ENCODE data around the gene KCNK7.

Gene KCNK7

GRCh38 chr11:65555693-65556231, 39.8 kb downstream of the KCNK7 start:
- H3K4me3 ChIP-seq (ENCODE audit: low read depth, low read length) = no peak overlapping the region
- DNase-seq (ENCODE audit: low read depth) = no peak
- TF ChIP-seq, protein P1, sequence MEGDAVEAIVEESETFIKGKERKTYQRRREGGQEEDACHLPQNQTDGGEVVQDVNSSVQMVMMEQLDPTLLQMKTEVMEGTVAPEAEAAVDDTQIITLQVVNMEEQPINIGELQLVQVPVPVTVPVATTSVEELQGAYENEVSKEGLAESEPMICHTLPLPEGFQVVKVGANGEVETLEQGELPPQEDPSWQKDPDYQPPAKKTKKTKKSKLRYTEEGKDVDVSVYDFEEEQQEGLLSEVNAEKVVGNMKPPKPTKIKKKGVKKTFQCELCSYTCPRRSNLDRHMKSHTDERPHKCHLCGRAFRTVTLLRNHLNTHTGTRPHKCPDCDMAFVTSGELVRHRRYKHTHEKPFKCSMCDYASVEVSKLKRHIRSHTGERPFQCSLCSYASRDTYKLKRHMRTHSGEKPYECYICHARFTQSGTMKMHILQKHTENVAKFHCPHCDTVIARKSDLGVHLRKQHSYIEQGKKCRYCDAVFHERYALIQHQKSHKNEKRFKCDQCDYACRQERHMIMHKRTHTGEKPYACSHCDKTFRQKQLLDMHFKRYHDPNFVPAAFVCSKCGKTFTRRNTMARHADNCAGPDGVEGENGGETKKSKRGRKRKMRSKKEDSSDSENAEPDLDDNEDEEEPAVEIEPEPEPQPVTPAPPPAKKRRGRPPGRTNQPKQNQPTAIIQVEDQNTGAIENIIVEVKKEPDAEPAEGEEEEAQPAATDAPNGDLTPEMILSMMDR (IDR thresholded peaks at IDR 0.05; ENCODE audit: low read depth, low read length, missing control alignments) = no peak

- DNase-seq (ENCODE audit: low read depth) = no peak
- H3K4me3 ChIP-seq (ENCODE audit: low read depth, low read length) = no peak overlapping the region
- TF ChIP-seq, protein P1 (IDR thresholded peaks at IDR 0.05; ENCODE audit: low read depth, low read length, missing control alignments) = no peak
Measured at GRCh38 chr11:65554842-65555430, 40.7 kb downstream of the KCNK7 start.

DNA sequence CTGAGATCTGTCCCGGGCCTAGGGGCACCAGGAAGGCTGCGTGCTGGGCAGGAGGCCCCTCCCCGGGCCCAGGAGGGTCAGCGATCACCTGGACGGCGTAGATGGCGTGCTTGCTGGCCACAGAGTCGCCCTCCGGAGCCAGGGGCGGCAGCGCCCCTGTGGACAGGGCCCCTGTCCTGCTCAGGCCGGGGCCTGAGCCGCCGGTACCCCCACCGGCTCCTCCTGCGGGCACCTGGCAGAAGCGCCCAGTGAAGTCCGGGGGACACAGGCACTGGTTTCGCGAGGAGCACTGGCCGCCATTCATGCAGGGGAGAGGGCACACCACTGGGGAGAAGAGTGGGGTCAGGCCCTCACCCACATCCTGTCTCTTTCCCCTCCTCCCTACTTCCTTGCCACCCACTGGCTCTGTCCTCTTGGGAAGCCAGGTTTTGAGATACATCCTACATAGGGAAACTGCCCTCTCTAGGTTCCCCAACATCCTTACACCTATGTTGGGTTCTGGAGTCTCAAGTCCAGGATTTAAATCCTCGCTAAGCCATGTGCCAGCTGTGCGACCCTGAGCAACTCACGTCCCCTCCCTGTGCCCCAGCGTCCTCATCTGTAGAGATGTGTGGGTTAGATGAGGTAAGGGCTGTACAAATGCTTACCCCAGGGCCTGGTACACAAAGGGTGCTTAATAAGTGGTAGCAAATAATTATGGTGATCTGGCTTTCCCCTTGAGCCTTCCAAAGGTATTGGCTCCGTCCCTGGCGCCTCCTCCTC, 41.4 kb downstream of the KCNK7 start:
- DNase-seq (ENCODE audit: low read depth) = no peak
- H3K4me3 ChIP-seq (ENCODE audit: low read depth, low read length) = no peak overlapping the region
- TF ChIP-seq, protein P1 (IDR thresholded peaks at IDR 0.05; ENCODE audit: low read depth, low read length, missing control alignments) = no peak

DNA sequence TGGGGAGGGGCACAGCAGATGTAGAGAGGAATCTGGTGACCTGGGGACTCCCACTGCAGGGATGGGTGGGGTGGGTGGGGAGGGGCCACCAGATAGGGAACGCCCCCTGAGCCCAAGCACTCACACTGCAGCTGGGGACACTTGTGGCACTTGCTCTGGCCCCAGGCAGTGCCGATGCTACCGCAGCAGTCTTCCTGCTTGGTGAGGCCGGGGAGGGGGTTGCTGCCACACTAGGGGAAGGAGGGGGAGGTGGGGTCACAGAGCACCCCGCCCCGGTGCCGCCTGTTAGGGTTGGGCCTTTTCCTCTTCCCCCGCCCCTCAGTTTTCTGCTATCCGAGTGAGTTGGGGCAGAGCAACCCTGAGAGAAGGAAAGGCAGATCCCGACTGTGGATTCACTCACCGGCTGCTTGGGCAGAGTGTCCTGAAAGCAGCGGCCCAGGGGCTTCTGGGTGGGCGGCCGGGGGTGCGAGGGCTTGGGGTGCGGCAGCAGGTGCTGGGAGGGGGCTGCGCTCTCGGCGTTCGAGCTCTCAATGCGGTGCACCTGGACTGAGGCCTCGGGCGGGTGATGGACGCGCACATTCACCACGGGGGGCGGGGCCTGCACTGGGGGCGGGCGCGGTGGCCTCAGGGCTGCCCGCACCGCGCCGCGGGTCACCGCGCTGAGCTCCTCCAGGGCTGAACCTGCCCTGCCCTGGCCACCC, 42.1 kb downstream of the KCNK7 start:
- DNase-seq (ENCODE audit: low read depth) = no peak
- H3K4me3 ChIP-seq (ENCODE audit: low read depth, low read length) = no peak overlapping the region
- TF ChIP-seq, protein P1 (IDR thresholded peaks at IDR 0.05; ENCODE audit: low read depth, low read length, missing control alignments) = no peak

DNA sequence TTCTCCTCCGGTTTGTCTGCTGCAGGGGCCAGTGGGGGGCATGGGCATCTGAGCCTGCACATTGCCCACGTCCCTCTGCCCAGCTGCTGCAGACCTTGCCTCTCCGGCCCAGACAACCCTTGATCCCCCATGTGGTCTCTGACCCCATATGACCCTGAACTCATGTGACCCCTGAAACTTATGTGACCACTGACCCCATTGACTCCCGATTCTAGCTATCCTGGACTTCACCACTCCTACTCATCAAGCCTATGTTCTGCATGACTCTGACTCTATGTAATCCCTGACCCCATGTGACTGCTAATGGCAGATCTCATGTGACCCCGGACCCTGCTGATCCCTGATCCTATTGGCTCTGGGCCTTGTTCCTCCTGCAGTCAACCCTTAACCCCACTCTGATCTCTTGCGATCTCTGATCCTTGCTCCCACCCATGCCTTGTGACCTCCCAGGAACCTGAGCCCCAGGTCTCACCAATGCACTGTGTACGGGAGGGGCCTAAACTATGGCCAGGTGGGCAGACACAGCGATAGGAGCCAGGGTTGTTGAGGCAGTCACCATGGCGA, 43.1 kb downstream of the KCNK7 start:
- TF ChIP-seq, protein P1 (IDR thresholded peaks at IDR 0.05; ENCODE audit: low read depth, low read length, missing control alignments) = no peak
- DNase-seq (ENCODE audit: low read depth) = no peak
- no peak overlapping the region for H3K4me3 ChIP-seq (ENCODE audit: low read depth, low read length)

DNA sequence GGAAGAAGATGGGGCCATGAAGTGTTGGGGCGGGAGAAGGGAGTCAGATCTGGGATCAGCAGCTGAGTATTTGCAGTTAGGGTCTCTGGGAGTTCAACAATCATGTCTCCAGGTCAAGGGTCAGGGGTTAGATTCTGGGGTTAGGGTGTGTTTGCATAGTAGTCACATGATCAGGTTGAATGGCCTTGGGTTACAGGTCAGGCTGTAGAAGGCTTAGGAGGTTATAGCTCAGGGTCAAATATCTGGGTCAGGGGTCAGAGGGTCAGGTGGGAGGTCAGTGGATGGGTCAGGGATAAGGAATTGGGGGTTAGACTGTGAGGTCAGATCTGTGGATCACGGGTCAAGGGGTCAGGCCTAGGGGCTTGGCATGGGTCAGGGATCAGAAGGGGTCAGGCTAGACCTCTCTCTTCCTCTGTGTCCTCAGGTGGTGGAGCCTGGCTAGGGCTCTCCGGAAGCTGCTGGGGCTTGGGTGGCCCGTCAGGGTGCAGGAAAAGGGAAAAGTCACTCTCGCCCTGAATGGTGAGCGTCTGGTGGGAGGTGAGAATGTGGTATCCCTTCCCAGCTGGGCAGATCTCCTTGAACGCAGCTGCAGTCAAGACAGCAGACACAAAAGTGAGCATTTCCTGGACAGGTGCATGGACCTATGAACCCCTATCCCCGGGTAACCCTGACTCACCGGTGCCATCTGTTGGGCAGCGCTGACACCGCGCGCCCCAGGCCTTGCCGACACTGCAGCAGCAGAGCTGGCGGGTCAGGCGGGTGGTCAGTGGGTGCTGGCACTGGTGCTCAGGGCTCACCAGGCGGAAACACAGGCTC, 43.8 kb downstream of the KCNK7 start:
- TF ChIP-seq, protein P1 (IDR thresholded peaks at IDR 0.05; ENCODE audit: low read depth, low read length, missing control alignments) = peak; percentile 75
- peak; percentile 37 for DNase-seq (ENCODE audit: low read depth)
- no peak overlapping the region for H3K4me3 ChIP-seq (ENCODE audit: low read depth, low read length)
